NCI-H1092 (cell line): Measurements from ENCODE around the gene TSEN34.

Source experiments
- DNase-seq: peaks from one replicate; lab custom pipeline; 2025; lab: John Stamatoyannopoulos, UW

Gene TSEN34

GRCh38 chr19:54191011-54191810, at the start of gene TSEN34:
TSS of gene TSEN34 (plus strand) at chr19:54191308. CDS start at chr19:54191365, 57 bp downstream.
- DNase-seq: peak; percentile 75

GRCh38 chr19:54141356-54141755, 49.8 kb upstream of the TSEN34 start:
- no peak for DNase-seq

GRCh38 chr19:54142166-54142780, 48.8 kb upstream of the TSEN34 start:
- no peak for DNase-seq

GRCh38 chr19:54145541-54146158, 45.5 kb upstream of the TSEN34 start:
- no peak for DNase-seq

GRCh38 chr19:54147676-54148075, 43.4 kb upstream of the TSEN34 start:
- DNase-seq: no peak

GRCh38 chr19:54148158-54148557, 43.0 kb upstream of the TSEN34 start:
- DNase-seq: no peak

DNA sequence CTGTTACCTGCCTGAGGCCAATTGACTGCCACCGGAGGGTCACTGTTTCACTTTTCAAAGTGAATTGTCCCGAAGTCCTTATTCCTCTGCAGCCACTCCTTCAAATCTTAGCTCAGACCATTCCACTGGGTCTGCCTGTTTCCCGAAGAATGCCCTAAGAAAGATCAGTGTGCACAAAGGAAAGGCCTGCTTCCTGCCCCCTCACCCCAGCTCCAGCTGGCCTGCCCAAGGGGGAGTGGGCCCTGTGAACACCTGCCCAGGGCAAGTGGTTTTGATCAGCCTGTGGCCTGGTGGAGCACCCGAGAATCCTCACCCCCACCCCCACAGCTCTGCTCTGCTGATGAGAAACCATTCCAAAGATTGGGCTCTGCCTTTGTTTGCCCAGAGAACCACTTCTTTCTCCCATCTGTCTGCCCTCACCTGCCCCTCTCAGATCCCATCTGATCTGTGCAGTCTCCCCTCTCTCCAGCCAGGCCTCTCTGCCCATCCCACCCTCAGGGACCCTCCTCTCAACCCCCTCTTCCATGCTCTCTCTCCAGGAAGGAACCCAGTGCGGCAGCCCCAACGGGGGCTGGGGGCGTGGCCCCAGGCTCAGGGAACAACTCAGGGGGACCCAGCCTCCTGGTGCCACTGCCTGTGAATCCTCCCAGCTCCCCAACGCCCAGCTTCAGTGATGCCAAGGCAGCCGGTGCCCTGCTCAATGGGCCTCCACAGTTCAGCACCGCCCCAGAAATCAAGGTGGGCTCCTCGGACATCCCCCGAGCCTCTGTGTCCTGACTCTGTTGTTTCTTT, 41.9 kb upstream of the TSEN34 start:
- no peak for DNase-seq

DNA sequence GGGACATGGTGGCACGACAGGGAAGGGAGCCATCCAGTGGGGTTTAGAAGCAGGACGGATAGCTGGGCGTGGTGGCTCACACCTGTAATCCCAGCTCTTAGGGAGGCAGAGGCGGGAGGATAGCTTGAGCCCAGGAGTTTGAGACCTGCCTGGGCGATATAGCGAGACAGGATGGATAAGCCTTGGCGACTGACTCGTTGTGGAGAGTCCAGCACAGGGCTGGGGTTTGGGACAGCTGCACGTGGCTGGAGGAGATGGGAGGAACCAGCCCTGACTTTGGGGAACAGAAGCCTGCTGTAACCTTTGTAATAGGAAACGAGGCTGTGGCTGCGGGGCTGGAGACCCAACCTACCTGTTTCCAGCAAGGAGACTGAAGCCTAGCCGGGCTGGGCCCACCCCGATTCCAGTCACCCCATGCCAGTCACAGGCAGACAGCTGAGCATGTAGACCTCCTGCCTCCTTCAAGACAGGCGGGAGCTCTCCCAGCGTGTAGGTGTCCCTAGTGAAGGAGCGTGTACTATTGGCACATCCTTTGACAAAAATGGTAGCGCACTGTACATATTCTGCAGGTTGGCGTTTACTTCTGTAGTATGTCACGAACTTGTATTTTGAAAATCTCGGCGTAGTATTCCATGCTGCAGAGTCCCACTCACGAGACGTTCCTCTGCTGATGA, 39.6 kb upstream of the TSEN34 start:
- DNase-seq: no peak

GRCh38 chr19:54152267-54152666, 38.8 kb upstream of the TSEN34 start:
- no peak for DNase-seq

- DNase-seq: no peak
These were observed 38.1 kb upstream of the TSEN34 start for GRCh38 chr19:54152878-54153524.

- no peak for DNase-seq
These were observed 37.3 kb upstream of the TSEN34 start for GRCh38 chr19:54153731-54154326.

- no peak for DNase-seq
These were observed 36.3 kb upstream of the TSEN34 start for GRCh38 chr19:54154603-54155345.

- DNase-seq: no peak
These were observed 35.4 kb upstream of the TSEN34 start for GRCh38 chr19:54155694-54156093.

- no peak for DNase-seq
These were observed 34.6 kb upstream of the TSEN34 start for GRCh38 chr19:54156490-54156889.

- DNase-seq: no peak
These were observed 34.2 kb upstream of the TSEN34 start for GRCh38 chr19:54156953-54157352.

- DNase-seq: no peak
These were observed 32.2 kb upstream of the TSEN34 start for GRCh38 chr19:54158812-54159351.

DNA sequence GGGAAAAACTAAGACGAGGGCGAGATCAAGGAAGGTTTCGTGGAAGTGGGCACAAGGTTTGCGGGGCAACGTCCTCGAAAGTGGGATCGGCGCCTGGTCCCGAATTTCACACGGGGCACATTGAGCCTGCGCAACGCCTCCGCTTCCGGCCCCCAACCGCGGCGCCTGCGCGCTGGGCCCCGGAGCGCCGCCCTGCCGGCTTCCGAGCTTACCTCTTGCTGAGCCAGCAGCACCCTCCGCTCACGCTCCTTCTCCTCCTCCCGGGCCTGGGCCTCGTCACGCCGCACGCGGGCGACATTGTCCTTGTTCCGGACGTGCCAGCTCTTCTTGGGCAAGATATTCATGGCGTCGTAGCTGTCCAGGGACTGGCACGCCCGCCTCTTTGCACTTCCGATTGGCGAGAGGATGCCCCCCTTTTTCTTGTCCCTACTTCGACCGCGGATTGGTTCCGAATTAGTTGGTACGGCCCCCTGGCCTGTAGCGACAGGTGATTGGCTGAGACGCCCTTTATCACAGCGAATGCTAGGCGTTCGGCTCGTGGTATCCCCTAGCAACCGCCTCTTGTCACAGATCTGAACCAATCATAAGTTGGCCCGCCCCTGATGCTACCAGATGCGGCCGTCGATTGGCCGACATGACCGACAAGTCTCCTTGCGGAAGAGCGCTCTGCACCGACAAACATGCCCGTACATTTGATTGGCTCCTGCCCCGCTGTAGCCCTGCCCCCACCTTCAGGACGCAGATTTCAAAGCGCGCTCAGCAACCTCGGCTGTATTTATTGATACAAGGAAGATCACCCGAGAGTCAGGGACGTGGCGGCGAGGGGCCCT, 31.5 kb upstream of the TSEN34 start, which contains the start of gene LENG1:
LENG1 (minus strand) TSS at position 370 of the 830 bp plus-strand sequence; CDS start at position 344, 26 bp downstream.
- DNase-seq: peak; percentile 98

DNA sequence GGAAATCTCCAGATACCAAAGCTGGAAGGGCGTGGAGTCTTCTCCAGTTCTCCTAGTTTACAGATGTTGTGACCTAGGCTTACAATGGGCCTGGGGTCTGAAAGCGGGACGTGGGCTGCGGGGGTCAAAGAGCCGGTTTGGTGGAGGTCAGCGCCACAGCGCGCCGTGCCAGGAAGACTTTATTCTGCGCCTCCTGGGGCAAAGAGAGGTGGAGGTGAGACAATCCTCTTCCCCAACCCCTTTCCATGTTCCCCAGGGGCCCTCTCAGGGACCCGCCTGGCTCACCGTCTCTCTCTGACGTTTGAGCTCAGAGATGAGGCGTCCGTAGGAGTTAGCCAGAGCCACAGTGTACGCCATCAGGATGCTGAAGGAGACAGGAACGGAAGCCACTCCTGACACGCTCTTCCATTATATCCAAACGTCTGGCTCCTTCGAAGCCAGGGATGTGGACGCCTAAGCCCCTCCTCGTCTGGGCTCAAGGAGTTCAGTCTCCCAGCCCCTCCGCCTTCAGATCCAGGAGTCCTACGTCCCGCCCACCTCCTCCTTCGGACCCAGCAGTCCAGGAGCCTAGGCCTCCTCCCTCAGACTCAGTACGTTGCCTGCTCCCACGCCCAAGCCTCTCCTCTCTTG, 30.8 kb upstream of the TSEN34 start:
- no peak for DNase-seq
